Measurements from ENCODE around the gene P2RX2. TPM values are rescaled to one million over a fixed set of nuclear protein-coding genes. Genes with fewer than 3 reads are reported as not detected.

P2RX2 gene
- total RNA-seq (not detected), total RNA-seq (0 to 0.11 (median 0) reads per million in 29 experiments)
- not detected for total RNA-seq (2013)

DNA sequence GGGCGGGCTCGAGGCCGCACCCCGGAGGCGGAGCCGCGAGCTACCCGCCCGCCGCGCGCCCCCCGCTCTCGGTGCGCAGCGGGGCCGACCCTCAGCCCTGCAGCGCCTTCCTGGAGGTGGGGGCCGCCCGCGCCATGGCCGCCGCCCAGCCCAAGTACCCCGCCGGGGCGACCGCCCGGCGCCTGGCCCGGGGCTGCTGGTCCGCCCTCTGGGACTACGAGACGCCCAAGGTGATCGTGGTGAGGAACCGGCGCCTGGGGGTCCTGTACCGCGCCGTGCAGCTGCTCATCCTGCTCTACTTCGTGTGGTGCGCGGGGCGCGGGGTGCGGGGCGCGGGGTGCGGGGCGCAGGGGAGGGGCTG, at the start of gene P2RX2:
P2RX2 (plus strand) TSS at position 94 of the 361 bp plus-strand sequence; CDS start at position 135, 41 bp downstream.
- ATAC-seq (replicated peaks in 1 of 4) (no peak), DNase-seq (no peak)
- H3K9me3 Mint-ChIP-seq: no peaks in the 10 kb centered on the region
- H3K27me3 Mint-ChIP-seq: peaks cover 23 to 41% of the 10 kb centered on the region in 2 donors
- Histone ChIP-seq H3K27me3 (replicated peaks in 1 of 2; ENCODE audit: control insufficient read depth in 2 of 2, extremely low read depth in 1 of 2, insufficient read depth in 2 of 2, low read length in 1 of 2) (peaks cover 15 to 53% of the 10 kb centered on the region in 2 experiments), H3K4me3 (ENCODE audit: control insufficient read depth in 1 of 2, extremely low read depth in 1 of 2, low read length in 1 of 2) (peak within 1 kb of the TSS in 1 of 2 donors; percentile 38), H3K27ac (ENCODE audit: low read length) (no peak within 1 kb of the TSS), H3K4me1 (ENCODE audit: control insufficient read depth in 1 of 2, extremely low read depth in 1 of 2, insufficient read depth in 2 of 2, low read length in 2 of 2) (peaks cover 0 to 9% of the 10 kb centered on the region in 2 experiments), H3K36me3 (ENCODE audit: control insufficient read depth in 2 of 2, extremely low read depth in 1 of 2, insufficient read depth in 1 of 2, low read length in 1 of 2) (no peaks in the 10 kb centered on the region), H3K9me3 (peaks cover 6% of the 10 kb centered on the region)
- WGBS (ENCODE audit: insufficient coverage): 20% methylated on average over 34 of the region's 49 CpGs
- ChIA-PET CTCF (no interaction called here), POLR2A (no interaction called here)
- peak within 1 kb of the TSS in 1 of 2 donors; percentile 28 for H3K27ac Mint-ChIP-seq
- peak within 1 kb of the TSS; percentile 44 to 71 (median 64) for H3K4me3 Mint-ChIP-seq
- no peaks in the 10 kb centered on the region for H3K36me3 Mint-ChIP-seq
- peaks cover 11 to 20% (median 14%) of the 10 kb centered on the region in 3 donors for H3K4me1 Mint-ChIP-seq

DNA sequence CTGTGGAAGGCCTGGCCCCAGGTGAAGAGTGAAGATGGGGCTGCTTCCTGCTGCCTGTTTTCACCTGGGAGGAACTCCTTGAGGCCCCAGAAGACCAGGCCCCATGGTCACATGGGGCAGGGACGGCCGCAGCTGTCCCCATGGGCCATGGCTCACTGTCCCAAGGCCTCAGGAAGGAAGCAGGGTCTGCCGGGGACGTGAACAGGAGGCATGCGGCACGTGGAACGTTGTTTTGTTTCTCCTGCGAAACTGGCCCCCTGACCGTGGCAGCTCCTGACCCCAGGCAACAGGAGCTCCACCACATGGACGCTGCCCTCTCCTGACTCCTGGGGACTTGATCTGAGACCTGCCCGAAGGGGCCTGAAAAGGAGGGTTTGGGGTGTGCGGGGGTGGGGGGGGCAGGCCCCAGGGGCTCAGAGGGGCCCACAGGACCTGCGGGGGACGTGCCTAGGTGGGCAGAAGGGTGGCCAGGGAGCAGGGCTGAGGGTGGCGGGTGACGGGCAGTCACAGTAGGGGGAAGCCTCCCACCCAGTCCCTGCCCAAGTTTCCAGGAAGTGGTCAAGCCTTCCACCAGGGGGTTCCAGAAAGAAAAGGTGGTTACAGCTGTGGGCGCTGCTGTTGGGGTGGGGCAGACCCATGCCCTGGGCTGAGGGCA, 49.6 kb upstream of the P2RX2 start:
- H3K27ac ChIP-seq (ENCODE audit: low read length): no peak overlapping the region
- Mint-ChIP-seq H3K27me3 (no peaks in the 10 kb centered on the region), H3K4me3 (no peak overlapping the region), H3K4me1 (no peaks in the 10 kb centered on the region), H3K36me3 (peaks cover 9% of the 10 kb centered on the region), H3K27ac (no peak overlapping the region), H3K9me3 (no peaks in the 10 kb centered on the region)
- WGBS (ENCODE audit: insufficient coverage): 87% methylated on average over 9 of the region's 17 CpGs
- no peak overlapping the region for H3K4me3 ChIP-seq (ENCODE audit: control insufficient read depth in 1 of 2, extremely low read depth in 1 of 2, low read length in 1 of 2)
- no peaks in the 10 kb centered on the region for H3K9me3 ChIP-seq
- DNase-seq (no peak), ATAC-seq (replicated peaks in 1 of 4) (no peak)
- no peaks in the 10 kb centered on the region for H3K27me3 ChIP-seq (replicated peaks in 1 of 2; ENCODE audit: control insufficient read depth in 2 of 2, extremely low read depth in 1 of 2, insufficient read depth in 2 of 2, low read length in 1 of 2)
- ChIA-PET CTCF (no interaction called here), POLR2A (no interaction called here)
- no peaks in the 10 kb centered on the region for H3K4me1 ChIP-seq (ENCODE audit: control insufficient read depth in 1 of 2, extremely low read depth in 1 of 2, insufficient read depth in 2 of 2, low read length in 2 of 2)
- peaks cover 17 to 21% of the 10 kb centered on the region in 2 donors for H3K36me3 ChIP-seq (ENCODE audit: control insufficient read depth in 2 of 2, extremely low read depth in 1 of 2, insufficient read depth in 1 of 2, low read length in 1 of 2)

DNA sequence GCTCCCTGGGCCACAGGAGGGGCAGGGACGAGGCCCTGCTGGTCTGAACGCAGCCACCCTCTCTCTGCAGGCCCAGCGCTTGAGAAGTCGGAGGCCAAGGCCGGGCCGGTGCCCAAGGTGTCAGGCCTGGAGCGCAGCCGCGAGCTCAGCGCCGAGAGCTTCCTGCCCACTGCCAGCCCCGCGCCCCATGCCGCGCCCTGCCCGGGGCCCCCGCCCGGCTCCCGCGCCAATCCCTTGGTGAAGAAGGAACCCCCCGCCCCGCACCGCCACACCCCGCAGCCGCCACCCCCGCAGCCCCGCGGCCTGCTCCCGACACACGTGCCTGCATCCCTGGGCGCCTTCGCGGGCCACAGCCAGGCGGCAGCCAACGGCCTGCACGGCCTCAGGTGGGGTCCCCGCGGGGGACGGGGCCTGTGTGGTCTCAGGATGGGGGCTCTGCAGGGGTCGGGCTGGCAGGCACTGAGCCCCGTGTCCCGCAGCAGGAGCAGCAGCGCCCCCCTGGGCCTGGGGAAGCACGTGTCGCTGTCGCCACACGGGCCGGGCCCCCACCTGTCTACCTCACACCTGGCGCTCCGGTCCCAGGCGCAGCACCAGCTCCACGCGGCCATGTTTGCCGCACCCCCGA, 48.6 kb upstream of the P2RX2 start:
- no peak overlapping the region for H3K27ac ChIP-seq (ENCODE audit: low read length)
- ChIA-PET POLR2A (no interaction called here), CTCF (no interaction called here)
- H3K27me3 Mint-ChIP-seq: no peaks in the 10 kb centered on the region
- H3K36me3 Mint-ChIP-seq: peaks cover 8% of the 10 kb centered on the region
- no peak overlapping the region for H3K27ac Mint-ChIP-seq
- no peak for ATAC-seq (replicated peaks in 1 of 4)
- no peaks in the 10 kb centered on the region for H3K4me1 ChIP-seq (ENCODE audit: control insufficient read depth in 1 of 2, extremely low read depth in 1 of 2, insufficient read depth in 2 of 2, low read length in 2 of 2)
- DNase-seq: no peak
- no peak overlapping the region for H3K4me3 ChIP-seq (ENCODE audit: control insufficient read depth in 1 of 2, extremely low read depth in 1 of 2, low read length in 1 of 2)
- peaks cover 22 to 26% of the 10 kb centered on the region in 2 donors for H3K36me3 ChIP-seq (ENCODE audit: control insufficient read depth in 2 of 2, extremely low read depth in 1 of 2, insufficient read depth in 1 of 2, low read length in 1 of 2)
- no peaks in the 10 kb centered on the region for H3K4me1 Mint-ChIP-seq
- no peaks in the 10 kb centered on the region for H3K9me3 ChIP-seq
- H3K27me3 ChIP-seq (replicated peaks in 1 of 2; ENCODE audit: control insufficient read depth in 2 of 2, extremely low read depth in 1 of 2, insufficient read depth in 2 of 2, low read length in 1 of 2): no peaks in the 10 kb centered on the region
- no peaks in the 10 kb centered on the region for H3K9me3 Mint-ChIP-seq
- WGBS (ENCODE audit: insufficient coverage): 97% methylated on average over 36 of the region's 55 CpGs
- H3K4me3 Mint-ChIP-seq: no peak overlapping the region

DNA sequence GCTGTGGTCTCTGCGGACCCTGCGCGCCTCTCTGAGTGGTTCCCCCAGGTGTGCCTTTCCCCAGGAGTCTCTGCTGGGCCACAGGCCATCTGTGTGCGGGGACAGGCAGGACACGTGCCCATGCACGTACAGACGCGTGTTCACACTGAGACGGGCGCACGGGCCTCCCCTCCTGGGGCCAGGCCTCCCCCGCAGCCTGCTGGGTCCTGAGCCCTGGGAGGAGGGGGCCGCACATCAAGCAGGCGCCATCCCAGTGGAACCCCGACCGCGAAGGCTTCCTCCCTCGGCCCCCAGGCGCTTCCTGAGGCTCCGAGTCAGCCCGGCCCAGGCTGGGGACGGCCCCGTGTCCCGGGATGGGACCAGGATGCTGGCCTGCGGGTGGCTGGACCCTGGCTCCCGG, 47.9 kb upstream of the P2RX2 start:
- Histone ChIP-seq H3K36me3 (ENCODE audit: control insufficient read depth in 2 of 2, extremely low read depth in 1 of 2, insufficient read depth in 1 of 2, low read length in 1 of 2) (peaks cover 22 to 24% of the 10 kb centered on the region in 2 donors), H3K27me3 (replicated peaks in 1 of 2; ENCODE audit: control insufficient read depth in 2 of 2, extremely low read depth in 1 of 2, insufficient read depth in 2 of 2, low read length in 1 of 2) (no peaks in the 10 kb centered on the region), H3K4me3 (ENCODE audit: control insufficient read depth in 1 of 2, extremely low read depth in 1 of 2, low read length in 1 of 2) (no peak overlapping the region), H3K9me3 (no peaks in the 10 kb centered on the region), H3K4me1 (ENCODE audit: control insufficient read depth in 1 of 2, extremely low read depth in 1 of 2, insufficient read depth in 2 of 2, low read length in 2 of 2) (no peaks in the 10 kb centered on the region), H3K27ac (ENCODE audit: low read length) (no peak overlapping the region)
- H3K4me1 Mint-ChIP-seq: no peaks in the 10 kb centered on the region
- ChIA-PET CTCF (no interaction called here), POLR2A (no interaction called here)
- H3K4me3 Mint-ChIP-seq: no peak overlapping the region
- H3K27ac Mint-ChIP-seq: no peak overlapping the region
- no peaks in the 10 kb centered on the region for H3K27me3 Mint-ChIP-seq
- ATAC-seq (replicated peaks in 1 of 4) (no peak), DNase-seq (no peak)
- H3K36me3 Mint-ChIP-seq: peaks cover 3% of the 10 kb centered on the region
- 97% methylated on average over 26 of the region's 26 CpGs for WGBS (ENCODE audit: insufficient coverage)
- H3K9me3 Mint-ChIP-seq: no peaks in the 10 kb centered on the region

DNA sequence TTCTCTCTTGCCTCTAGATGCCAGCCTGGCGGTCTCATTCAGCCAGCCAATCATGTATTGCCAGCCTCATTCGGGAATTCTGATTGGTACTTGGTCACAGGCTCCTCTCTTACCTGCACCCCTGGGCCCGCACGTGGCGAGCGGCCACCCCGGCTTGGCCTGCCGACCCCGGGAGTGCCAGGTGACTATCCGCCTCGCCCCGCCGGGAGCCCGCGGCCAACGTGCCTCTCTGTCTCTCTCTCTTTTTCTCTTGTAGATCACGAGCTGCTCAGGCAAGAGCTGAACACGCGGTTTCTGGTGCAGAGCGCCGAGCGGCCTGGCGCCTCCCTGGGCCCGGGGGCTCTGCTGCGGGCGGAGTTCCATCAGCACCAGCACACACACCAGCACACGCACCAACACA, 47.5 kb upstream of the P2RX2 start:
- Histone ChIP-seq H3K36me3 (ENCODE audit: control insufficient read depth in 2 of 2, extremely low read depth in 1 of 2, insufficient read depth in 1 of 2, low read length in 1 of 2) (peaks cover 22 to 23% of the 10 kb centered on the region in 2 donors), H3K4me3 (ENCODE audit: control insufficient read depth in 1 of 2, extremely low read depth in 1 of 2, low read length in 1 of 2) (no peak overlapping the region), H3K27ac (ENCODE audit: low read length) (no peak overlapping the region), H3K9me3 (no peaks in the 10 kb centered on the region), H3K4me1 (ENCODE audit: control insufficient read depth in 1 of 2, extremely low read depth in 1 of 2, insufficient read depth in 2 of 2, low read length in 2 of 2) (no peaks in the 10 kb centered on the region), H3K27me3 (replicated peaks in 1 of 2; ENCODE audit: control insufficient read depth in 2 of 2, extremely low read depth in 1 of 2, insufficient read depth in 2 of 2, low read length in 1 of 2) (no peaks in the 10 kb centered on the region)
- no peaks in the 10 kb centered on the region for H3K36me3 Mint-ChIP-seq
- H3K27me3 Mint-ChIP-seq: no peaks in the 10 kb centered on the region
- H3K27ac Mint-ChIP-seq: no peak overlapping the region
- WGBS (ENCODE audit: insufficient coverage): 97% methylated on average over 20 of the region's 27 CpGs
- DNase-seq (no peak), ATAC-seq (replicated peaks in 1 of 4) (no peak)
- ChIA-PET POLR2A (no interaction called here), CTCF (no interaction called here)
- no peaks in the 10 kb centered on the region for H3K9me3 Mint-ChIP-seq
- H3K4me1 Mint-ChIP-seq: no peaks in the 10 kb centered on the region
- no peak overlapping the region for H3K4me3 Mint-ChIP-seq

DNA sequence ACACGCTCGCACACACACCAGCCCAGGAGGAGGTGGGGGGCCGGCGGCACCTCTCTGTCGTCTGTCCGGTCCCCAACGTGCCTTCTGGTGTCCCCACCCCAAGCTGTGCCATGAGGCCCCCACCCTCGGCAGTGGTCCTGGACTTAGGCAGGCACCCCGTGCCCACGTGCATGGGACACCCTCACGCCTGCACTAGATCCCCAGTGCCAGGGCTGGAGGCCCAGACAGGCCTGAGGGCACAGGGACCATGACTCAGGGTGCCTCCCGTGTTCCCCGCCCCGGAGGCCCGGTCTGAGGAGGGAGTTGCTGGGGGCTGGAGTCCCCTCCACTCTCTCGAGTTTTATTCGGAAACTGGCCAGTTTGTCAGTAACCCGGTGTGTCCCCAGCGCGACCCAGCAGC, 47.0 kb upstream of the P2RX2 start:
- WGBS (ENCODE audit: insufficient coverage): 93% methylated on average over 12 of the region's 20 CpGs
- Histone ChIP-seq H3K9me3 (no peaks in the 10 kb centered on the region), H3K4me1 (ENCODE audit: control insufficient read depth in 1 of 2, extremely low read depth in 1 of 2, insufficient read depth in 2 of 2, low read length in 2 of 2) (no peaks in the 10 kb centered on the region), H3K27ac (ENCODE audit: low read length) (no peak overlapping the region), H3K4me3 (ENCODE audit: control insufficient read depth in 1 of 2, extremely low read depth in 1 of 2, low read length in 1 of 2) (no peak overlapping the region), H3K36me3 (ENCODE audit: control insufficient read depth in 2 of 2, extremely low read depth in 1 of 2, insufficient read depth in 1 of 2, low read length in 1 of 2) (peaks cover 22 to 26% of the 10 kb centered on the region in 2 donors), H3K27me3 (replicated peaks in 1 of 2; ENCODE audit: control insufficient read depth in 2 of 2, extremely low read depth in 1 of 2, insufficient read depth in 2 of 2, low read length in 1 of 2) (no peaks in the 10 kb centered on the region)
- ATAC-seq (replicated peaks in 1 of 4) (no peak), DNase-seq (no peak)
- CTCF ChIA-PET: no interaction called here
- Mint-ChIP-seq H3K36me3 (no peaks in the 10 kb centered on the region), H3K4me3 (no peak overlapping the region), H3K27me3 (no peaks in the 10 kb centered on the region), H3K4me1 (no peaks in the 10 kb centered on the region), H3K27ac (no peak overlapping the region), H3K9me3 (no peaks in the 10 kb centered on the region)
- POLR2A ChIA-PET: no interaction called here
